LNCaP clone FGC (cell line): Measurements from ENCODE around the gene TMEM223.

ENCODE experiments used
- DNase-seq: peaks from one replicate; pipeline ENCODE4 v3.0.0-alpha.2; 2011; ENCODE audit warnings: low read depth
- H3K4me3 ChIP-seq: 2 replicates; pipeline ENCODE4 v1.5.1; 2011; ENCODE audit warnings: mild to moderate bottlenecking, low read depth, low read length, control low read depth
- CTCF ChIP-seq: IDR thresholded peaks from 2 replicates; pipeline ENCODE4 v1.5.1; 2012; ENCODE audit warnings: mild to moderate bottlenecking; ENCODE audit not compliant: control insufficient read depth, insufficient read depth; ENCODE audit errors: extremely low read depth

The TMEM223 gene

GRCh38 chr11:62786318-62787004 is 5.3 kb downstream of the TMEM223 start:
- no peak for DNase-seq
- H3K4me3 ChIP-seq, result peak overlapping the region; percentile 93
- TF ChIP-seq CTCF, result peak; percentile 98

- DNase-seq, result no peak
- no peak overlapping the region for H3K4me3 ChIP-seq
- no peak for TF ChIP-seq CTCF
Observed at GRCh38 chr11:62782753-62783152, 9.1 kb downstream of the TMEM223 start.

- TF ChIP-seq CTCF, result no peak
- no peak overlapping the region for H3K4me3 ChIP-seq
- DNase-seq, result no peak
Observed at GRCh38 chr11:62778441-62778840, 13.4 kb downstream of the TMEM223 start.

- TF ChIP-seq CTCF, result no peak
Observed at GRCh38 chr11:62777389-62777788, 14.4 kb downstream of the TMEM223 start.

GRCh38 chr11:62775646-62776045 is 16.2 kb downstream of the TMEM223 start:
- H3K4me3 ChIP-seq, result no peak overlapping the region
- no peak for DNase-seq
- TF ChIP-seq CTCF, result no peak

More at GRCh38 chr11:62777389-62777788, 14.4 kb downstream of the TMEM223 start:
- no peak for DNase-seq
- H3K4me3 ChIP-seq, result no peak overlapping the region

- no peak for DNase-seq
- no peak for TF ChIP-seq CTCF
- H3K4me3 ChIP-seq, result no peak overlapping the region
Observed at GRCh38 chr11:62774407-62774806, 17.4 kb downstream of the TMEM223 start.

- H3K4me3 ChIP-seq, result peak within 1 kb of the TSS; percentile 75
- peak; percentile 94 for DNase-seq
- TF ChIP-seq CTCF, result no peak
Observed at GRCh38 chr11:62771144-62772021, 20.4 kb downstream of the TMEM223 start, which contains the start of gene TAF6L. TSS of gene TAF6L (plus strand) at chr11:62771396. CDS start at chr11:62775784, 4,388 bp downstream.
